Measurements from ENCODE around the gene KDM1B. TPM values are rescaled to one million over a fixed set of nuclear protein-coding genes. Genes with fewer than 3 reads are reported as not detected.
"Not testable (repeated sequence)": the region's sequence is repeated elsewhere in the genome, so short reads cannot be mapped to it uniquely, and the experiment has no call there.

The KDM1B gene
- total and polyA plus RNA-seq, 7 donors: 7.7 to 33.4 (median 21.7) TPM

- Histone ChIP-seq H3K4me1 (no peaks in the 10 kb centered on the region), H3K27ac (no peak overlapping the region), H3K9me3 (no peaks in the 10 kb centered on the region), H3K4me3 (no peak overlapping the region), H3K27me3 (ENCODE audit: insufficient read depth in 3 of 3, low read length in 2 of 3) (no peaks in the 10 kb centered on the region), H3K36me3 (ENCODE audit: insufficient read depth in 1 of 2, low read depth in 1 of 2) (peaks cover 0 to 68% of the 10 kb centered on the region in 2 donors)
- no peak for ATAC-seq
- no peak for DNase-seq
- intact Hi-C loops (cut with DNase I): no loop called here
- 61 to 89% (median 71%) methylated on average over 8 of the region's 8 CpGs for WGBS, 3 donors
- TF ChIP-seq, protein P1, sequence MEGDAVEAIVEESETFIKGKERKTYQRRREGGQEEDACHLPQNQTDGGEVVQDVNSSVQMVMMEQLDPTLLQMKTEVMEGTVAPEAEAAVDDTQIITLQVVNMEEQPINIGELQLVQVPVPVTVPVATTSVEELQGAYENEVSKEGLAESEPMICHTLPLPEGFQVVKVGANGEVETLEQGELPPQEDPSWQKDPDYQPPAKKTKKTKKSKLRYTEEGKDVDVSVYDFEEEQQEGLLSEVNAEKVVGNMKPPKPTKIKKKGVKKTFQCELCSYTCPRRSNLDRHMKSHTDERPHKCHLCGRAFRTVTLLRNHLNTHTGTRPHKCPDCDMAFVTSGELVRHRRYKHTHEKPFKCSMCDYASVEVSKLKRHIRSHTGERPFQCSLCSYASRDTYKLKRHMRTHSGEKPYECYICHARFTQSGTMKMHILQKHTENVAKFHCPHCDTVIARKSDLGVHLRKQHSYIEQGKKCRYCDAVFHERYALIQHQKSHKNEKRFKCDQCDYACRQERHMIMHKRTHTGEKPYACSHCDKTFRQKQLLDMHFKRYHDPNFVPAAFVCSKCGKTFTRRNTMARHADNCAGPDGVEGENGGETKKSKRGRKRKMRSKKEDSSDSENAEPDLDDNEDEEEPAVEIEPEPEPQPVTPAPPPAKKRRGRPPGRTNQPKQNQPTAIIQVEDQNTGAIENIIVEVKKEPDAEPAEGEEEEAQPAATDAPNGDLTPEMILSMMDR (IDR thresholded peaks at IDR 0.05): no peak
These were observed 52.2 kb downstream of the KDM1B start for GRCh38 chr6:18207438-18207837.

DNA sequence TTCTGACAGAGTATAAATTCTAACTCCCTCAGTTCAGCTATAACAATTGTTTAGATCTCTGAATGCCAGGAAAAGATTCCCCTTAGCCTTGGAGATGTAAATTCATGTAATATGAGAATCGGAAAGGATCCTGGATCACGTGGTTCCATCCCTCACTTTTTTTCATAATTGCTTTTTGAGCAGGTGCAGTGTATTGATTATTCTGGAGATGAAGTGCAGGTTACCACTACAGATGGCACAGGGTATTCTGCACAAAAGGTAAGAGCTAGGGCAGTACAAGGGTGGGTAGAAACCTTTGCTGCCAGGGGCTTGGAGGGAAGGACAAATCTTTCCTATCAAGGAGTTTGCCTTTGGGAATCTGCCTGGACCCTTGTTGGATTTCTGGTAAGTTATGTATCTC is 52.7 kb downstream of the KDM1B start:
- ATAC-seq: no peak
- no peaks in the 10 kb centered on the region for H3K4me1 ChIP-seq
- intact Hi-C loops (cut with DNase I): no loop called here
- TF ChIP-seq, protein P1 (IDR thresholded peaks at IDR 0.05): no peak
- DNase-seq: no peak
- no peak overlapping the region for H3K27ac ChIP-seq
- peaks cover 0 to 68% of the 10 kb centered on the region in 2 donors for H3K36me3 ChIP-seq (ENCODE audit: insufficient read depth in 1 of 2, low read depth in 1 of 2)
- no peaks in the 10 kb centered on the region for H3K9me3 ChIP-seq
- 47 to 64% (median 50%) methylated on average over 2 of the region's 2 CpGs for WGBS, 3 donors
- H3K4me3 ChIP-seq: no peak overlapping the region
- H3K27me3 ChIP-seq (ENCODE audit: insufficient read depth in 3 of 3, low read length in 2 of 3): no peaks in the 10 kb centered on the region

DNA sequence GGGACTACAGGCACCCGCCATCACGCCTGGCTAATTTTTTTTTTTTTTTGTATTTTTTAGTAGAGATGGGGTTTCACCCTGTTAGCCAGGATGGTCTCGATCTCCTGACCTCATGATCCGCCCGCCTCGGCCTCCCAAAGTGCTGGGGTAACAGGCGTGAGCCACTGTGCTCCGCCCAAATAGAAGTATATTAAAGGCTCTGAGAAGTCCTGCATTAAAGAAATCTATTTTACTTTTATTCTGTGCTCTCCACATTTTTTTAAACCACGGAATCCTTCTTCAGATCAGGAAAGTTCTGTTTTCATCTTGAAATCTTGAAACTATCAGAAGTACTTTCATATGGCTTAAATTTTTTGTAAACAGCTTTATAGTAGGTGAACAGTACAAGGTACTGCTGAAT is 53.6 kb downstream of the KDM1B start:
- ATAC-seq; H3K4me3 ChIP-seq; H3K4me1 ChIP-seq; intact Hi-C loops (cut with DNase I); H3K9me3 ChIP-seq; H3K27me3 ChIP-seq (ENCODE audit: insufficient read depth in 3 of 3, low read length in 2 of 3); DNase-seq; H3K27ac ChIP-seq: not testable (repeated sequence)
- WGBS, 3 donors: 97 to 99% (median 99%) methylated on average over 3 to 9 of the region's 9 CpGs
- peaks cover 0 to 70% of the 10 kb centered on the region in 2 donors for H3K36me3 ChIP-seq (ENCODE audit: insufficient read depth in 1 of 2, low read depth in 1 of 2)

- 81 to 90% (median 86%) methylated on average over 12 of the region's 12 CpGs for WGBS, 3 donors
- no peak for ATAC-seq
- H3K27me3 ChIP-seq (ENCODE audit: insufficient read depth in 3 of 3, low read length in 2 of 3): no peaks in the 10 kb centered on the region
- H3K9me3 ChIP-seq: no peaks in the 10 kb centered on the region
- no peak for DNase-seq
- H3K27ac ChIP-seq: no peak overlapping the region
- intact Hi-C loops (cut with DNase I): no loop called here
- no peak overlapping the region for H3K4me3 ChIP-seq
- no peaks in the 10 kb centered on the region for H3K4me1 ChIP-seq
- TF ChIP-seq, protein P1 (IDR thresholded peaks at IDR 0.05): no peak
- peaks cover 0 to 74% of the 10 kb centered on the region in 2 donors for H3K36me3 ChIP-seq (ENCODE audit: insufficient read depth in 1 of 2, low read depth in 1 of 2)
These were observed 54.4 kb downstream of the KDM1B start for GRCh38 chr6:18209539-18210197.

DNA sequence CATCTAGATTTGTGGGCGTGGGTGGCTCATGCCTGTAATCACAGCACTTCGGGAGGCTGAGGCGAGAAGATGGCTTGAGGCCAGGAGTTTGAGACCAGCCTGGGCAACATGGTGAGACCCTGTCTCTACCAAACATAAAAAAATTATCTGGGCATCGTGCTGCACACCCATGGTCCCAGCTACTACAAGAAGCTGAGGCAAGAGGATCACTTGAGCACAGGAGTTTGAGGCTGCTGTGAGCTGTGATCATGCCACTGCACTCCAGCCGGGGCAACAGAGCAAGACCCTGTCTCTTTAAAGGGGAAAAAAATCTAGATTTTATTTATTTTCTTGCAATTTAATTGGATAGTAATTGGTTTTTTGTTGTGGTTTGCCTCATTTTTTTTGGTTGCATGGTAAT is 55.5 kb downstream of the KDM1B start:
- Histone ChIP-seq H3K4me1 (no peaks in the 10 kb centered on the region), H3K9me3 (no peaks in the 10 kb centered on the region), H3K27ac (no peak overlapping the region), H3K27me3 (ENCODE audit: insufficient read depth in 3 of 3, low read length in 2 of 3) (no peaks in the 10 kb centered on the region), H3K4me3 (no peak overlapping the region), H3K36me3 (ENCODE audit: insufficient read depth in 1 of 2, low read depth in 1 of 2) (peaks cover 0 to 84% of the 10 kb centered on the region in 2 donors)
- 93 to 95% (median 94%) methylated on average over 5 of the region's 5 CpGs for WGBS, 3 donors
- intact Hi-C loops (cut with DNase I): no loop called here
- DNase-seq (no peak), ATAC-seq (no peak)
- TF ChIP-seq, protein P1 (IDR thresholded peaks at IDR 0.05): no peak
